Measurements from ENCODE around the gene PDGFRB. TPM values are rescaled to one million over a fixed set of nuclear protein-coding genes. Genes with fewer than 3 reads are reported as not detected.

Gene PDGFRB
- total and polyA plus RNA-seq, 2 experiments from 2014 or later: 4.2 to 5.3 TPM

DNA sequence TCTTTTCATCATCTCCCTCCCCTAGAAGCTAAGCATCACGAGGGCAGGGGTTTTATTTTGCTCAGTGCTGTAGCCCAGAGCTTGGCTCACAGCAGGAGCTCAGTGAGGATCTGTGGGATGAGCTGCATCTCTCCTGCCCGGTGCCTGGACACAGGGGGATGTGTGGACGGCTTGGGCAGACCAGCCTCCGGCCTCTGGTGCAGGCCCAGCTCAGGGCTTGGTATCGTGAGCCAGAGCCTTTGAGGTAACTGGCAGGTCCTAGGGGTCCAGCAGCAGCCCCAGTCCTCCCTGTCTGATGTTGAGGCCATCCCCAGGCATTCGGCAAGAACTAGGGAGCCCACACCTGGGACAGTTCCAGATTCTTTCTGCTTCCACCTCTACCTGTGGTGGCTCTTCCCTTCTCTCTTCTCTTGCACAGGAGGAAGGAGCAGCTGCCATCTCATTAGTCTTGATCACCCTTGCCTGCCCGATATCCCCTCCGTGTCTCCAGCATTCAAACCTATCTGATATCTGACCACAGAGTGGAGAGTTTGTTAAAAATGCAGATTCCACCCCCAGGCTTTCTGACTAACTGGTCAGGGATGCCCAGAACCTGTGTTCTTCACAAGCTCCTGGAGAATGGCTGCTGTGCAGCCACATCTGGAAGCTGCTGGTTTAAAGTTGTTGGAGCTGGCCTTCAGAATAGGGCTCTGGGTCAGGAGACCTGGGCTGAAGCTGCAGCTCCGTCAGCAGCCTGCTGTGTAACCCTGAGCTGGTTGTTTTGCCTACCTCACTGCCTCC, 26.3 kb upstream of the PDGFRB start:
- no peak for DNase-seq (ENCODE audit: low read depth in 1 of 2, low spot score in 1 of 2)
- Histone ChIP-seq H3K27ac (no peak overlapping the region), H3K9me3 (ENCODE audit: low read depth) (no peaks in the 10 kb centered on the region), H3K4me3 (no peak overlapping the region), H3K27me3 (peaks cover 10% of the 10 kb centered on the region), H3K4me1 (ENCODE audit: low read depth) (peaks cover 3% of the 10 kb centered on the region), H3K36me3 (no peaks in the 10 kb centered on the region)
- TF ChIP-seq, protein P1, sequence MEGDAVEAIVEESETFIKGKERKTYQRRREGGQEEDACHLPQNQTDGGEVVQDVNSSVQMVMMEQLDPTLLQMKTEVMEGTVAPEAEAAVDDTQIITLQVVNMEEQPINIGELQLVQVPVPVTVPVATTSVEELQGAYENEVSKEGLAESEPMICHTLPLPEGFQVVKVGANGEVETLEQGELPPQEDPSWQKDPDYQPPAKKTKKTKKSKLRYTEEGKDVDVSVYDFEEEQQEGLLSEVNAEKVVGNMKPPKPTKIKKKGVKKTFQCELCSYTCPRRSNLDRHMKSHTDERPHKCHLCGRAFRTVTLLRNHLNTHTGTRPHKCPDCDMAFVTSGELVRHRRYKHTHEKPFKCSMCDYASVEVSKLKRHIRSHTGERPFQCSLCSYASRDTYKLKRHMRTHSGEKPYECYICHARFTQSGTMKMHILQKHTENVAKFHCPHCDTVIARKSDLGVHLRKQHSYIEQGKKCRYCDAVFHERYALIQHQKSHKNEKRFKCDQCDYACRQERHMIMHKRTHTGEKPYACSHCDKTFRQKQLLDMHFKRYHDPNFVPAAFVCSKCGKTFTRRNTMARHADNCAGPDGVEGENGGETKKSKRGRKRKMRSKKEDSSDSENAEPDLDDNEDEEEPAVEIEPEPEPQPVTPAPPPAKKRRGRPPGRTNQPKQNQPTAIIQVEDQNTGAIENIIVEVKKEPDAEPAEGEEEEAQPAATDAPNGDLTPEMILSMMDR (IDR thresholded peaks at IDR 0.05; ENCODE audit: low read depth, low read length): no peak

DNA sequence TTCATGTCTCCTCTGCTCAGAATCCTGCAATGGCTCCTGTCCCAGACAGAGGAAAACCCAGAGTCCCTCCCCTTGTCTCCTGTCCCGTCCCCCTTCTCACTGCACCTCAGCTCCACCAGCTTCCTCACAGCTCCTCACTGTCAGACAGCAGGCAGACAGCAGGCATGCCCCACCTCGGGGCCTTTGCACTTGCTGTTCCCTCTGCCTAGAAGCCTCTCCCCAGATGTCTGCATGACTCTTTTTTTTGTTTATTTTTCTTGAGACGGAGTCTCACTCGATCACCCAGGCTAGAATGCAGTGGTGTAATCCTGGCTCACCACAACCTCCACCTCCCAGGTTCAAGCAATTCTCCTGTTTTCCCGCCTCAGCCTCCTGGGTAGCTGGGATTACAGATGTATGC, 25.4 kb upstream of the PDGFRB start:
- Histone ChIP-seq H3K9me3 (ENCODE audit: low read depth) (no peaks in the 10 kb centered on the region), H3K36me3 (no peaks in the 10 kb centered on the region), H3K27me3 (peaks cover 4% of the 10 kb centered on the region), H3K4me1 (ENCODE audit: low read depth) (peaks cover 3% of the 10 kb centered on the region), H3K4me3 (no peak overlapping the region), H3K27ac (no peak overlapping the region)
- TF ChIP-seq, protein P1 (IDR thresholded peaks at IDR 0.05; ENCODE audit: low read depth, low read length): no peak
- peak in 1 of 2 donors; percentile 12 for DNase-seq (ENCODE audit: low read depth in 1 of 2, low spot score in 1 of 2)

DNA sequence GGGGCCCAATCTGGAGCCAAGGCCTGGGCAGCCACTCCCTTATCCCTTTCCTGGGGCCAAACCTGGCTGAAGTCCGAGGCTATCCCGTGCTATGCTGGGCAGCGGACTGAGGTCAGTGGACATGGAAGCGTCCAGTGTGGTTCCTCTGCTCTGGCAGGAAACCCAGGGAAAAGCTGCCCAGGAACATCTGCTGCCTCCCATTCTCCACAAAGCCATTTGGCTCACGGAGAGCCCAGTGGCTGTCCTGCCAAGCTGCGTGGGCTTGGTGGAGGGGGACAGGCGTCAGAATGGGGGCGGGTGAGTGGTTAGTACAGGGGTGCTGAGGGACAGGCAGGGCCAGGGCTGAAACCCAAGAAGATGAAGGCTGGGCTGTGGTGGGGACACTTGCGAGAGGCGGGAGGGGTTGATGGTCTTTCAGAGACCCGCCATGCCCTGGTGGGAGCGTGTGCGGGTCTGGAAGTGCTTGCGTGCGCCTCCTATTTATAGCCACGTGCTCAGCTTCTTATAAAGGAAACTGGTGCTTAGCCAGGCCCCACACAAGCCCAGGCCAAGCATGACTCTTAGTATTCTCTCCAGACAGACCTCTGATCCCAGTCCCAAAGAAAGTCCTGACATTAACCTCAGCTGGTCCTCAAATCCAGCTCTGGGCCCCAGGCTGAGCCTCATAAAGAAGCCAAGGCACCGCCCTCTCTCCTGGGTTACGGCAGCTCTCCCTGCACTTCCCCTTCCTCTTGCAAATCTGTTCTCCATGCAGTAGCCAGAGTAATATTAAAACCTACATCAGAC, 24.8 kb upstream of the PDGFRB start:
- no peaks in the 10 kb centered on the region for H3K9me3 ChIP-seq (ENCODE audit: low read depth)
- H3K36me3 ChIP-seq: no peaks in the 10 kb centered on the region
- H3K4me1 ChIP-seq (ENCODE audit: low read depth): peaks cover 3% of the 10 kb centered on the region
- peak; percentile 29 to 72 for DNase-seq (ENCODE audit: low read depth in 1 of 2, low spot score in 1 of 2)
- peaks cover 4% of the 10 kb centered on the region for H3K27me3 ChIP-seq
- no peak overlapping the region for H3K4me3 ChIP-seq
- TF ChIP-seq, protein P1 (IDR thresholded peaks at IDR 0.05; ENCODE audit: low read depth, low read length): no peak
- no peak overlapping the region for H3K27ac ChIP-seq

DNA sequence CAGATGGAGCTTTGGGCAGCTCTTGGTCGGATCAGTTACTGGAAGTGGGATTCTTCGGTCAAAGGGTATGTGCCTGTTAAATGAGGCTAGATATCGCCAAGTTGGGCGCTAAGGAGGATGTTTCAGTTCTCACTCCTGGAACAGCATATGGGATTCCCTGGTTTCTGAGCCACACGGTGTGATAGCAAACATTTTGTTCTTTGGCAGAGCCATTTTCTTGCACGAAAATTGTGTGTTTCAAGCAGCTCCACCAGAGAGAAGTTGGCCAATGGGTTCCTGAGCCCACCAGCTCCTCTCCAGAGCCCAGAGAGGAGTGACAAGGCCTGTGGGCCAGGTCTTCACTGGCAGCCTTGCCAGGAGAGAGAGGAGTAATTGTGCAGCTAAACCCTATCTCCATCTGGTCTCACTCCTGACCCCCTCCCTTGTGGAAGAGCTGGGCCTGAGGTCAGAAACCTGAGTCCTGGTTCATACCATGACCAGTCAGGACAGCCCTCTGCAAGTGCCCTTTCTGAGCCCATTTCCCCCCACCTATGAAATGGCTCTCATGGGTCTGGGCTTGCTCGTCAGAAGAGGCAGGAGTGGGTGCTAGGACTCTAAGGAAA, 23.5 kb upstream of the PDGFRB start:
- Histone ChIP-seq H3K27ac (no peak overlapping the region), H3K4me1 (ENCODE audit: low read depth) (peaks cover 3% of the 10 kb centered on the region), H3K4me3 (no peak overlapping the region), H3K27me3 (peaks cover 4% of the 10 kb centered on the region), H3K36me3 (no peaks in the 10 kb centered on the region), H3K9me3 (ENCODE audit: low read depth) (no peaks in the 10 kb centered on the region)
- DNase-seq (ENCODE audit: low read depth in 1 of 2, low spot score in 1 of 2): no peak
- TF ChIP-seq, protein P1 (IDR thresholded peaks at IDR 0.05; ENCODE audit: low read depth, low read length): no peak

DNA sequence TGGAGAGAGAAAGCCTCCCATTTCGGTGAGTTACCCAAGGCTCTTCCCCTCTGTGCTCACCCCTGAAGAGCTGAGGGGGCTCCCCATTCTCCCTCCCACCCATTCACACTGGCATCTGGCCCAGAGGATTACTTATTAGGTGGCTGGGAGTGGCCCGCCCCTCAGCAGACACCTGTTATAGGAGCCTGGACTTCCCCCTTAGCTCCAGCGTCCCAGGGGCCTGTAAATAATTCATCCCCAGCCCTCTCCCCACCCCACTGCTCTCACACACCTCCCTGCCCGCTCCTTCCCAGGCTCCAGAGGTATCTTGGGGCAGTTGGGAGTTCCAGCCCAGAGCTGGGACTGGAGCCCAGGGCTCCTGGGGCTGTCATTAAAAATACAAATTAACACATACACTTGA, 22.6 kb upstream of the PDGFRB start:
- TF ChIP-seq, protein P1 (IDR thresholded peaks at IDR 0.05; ENCODE audit: low read depth, low read length): no peak
- DNase-seq (ENCODE audit: low read depth in 1 of 2, low spot score in 1 of 2): no peak
- no peak overlapping the region for H3K27ac ChIP-seq
- peaks cover 3% of the 10 kb centered on the region for H3K4me1 ChIP-seq (ENCODE audit: low read depth)
- no peak overlapping the region for H3K4me3 ChIP-seq
- peaks cover 4% of the 10 kb centered on the region for H3K27me3 ChIP-seq
- no peaks in the 10 kb centered on the region for H3K9me3 ChIP-seq (ENCODE audit: low read depth)
- H3K36me3 ChIP-seq: no peaks in the 10 kb centered on the region

Measured in cardiac muscle cell (in vitro differentiated cells and primary cell).